Activated naive CD8-positive, alpha-beta T cell treated with anti-CD3 and anti-CD28 coated beads, Interleukin-2, amount 10 ng/mL, durations not matched to agents 7 days and 5 days (primary cell): ENCODE measurements around the gene CNIH1. TPM values are rescaled to one million over a fixed set of nuclear protein-coding genes. Genes with fewer than 3 reads are reported as not detected.

ENCODE experiments used
- ATAC-seq: fragments of 150-1000 bp; cut with Tn5 transposase; one replicate; pipeline ENCODE4 v1.10.0; 2021; ENCODE audit warnings: low read depth, moderate library complexity
- POLR2A ChIA-PET: fragments of 350-600 bp; sonication (Branson Sonifier 250); formaldehyde crosslinking; loops from one replicate; lab custom pipeline; 2021; ENCODE audit warnings: antibody characterized with exemption; lab: Charles Lee
- DNase-seq: peaks from one replicate; pipeline ENCODE4 v3.0.0; 2021
- H3K27ac Mint-ChIP-seq: one replicate; pipeline ENCODE4 v1.8.0; 2022; ENCODE audit warnings: mild to moderate bottlenecking, mixed read lengths
- H3K27me3 Mint-ChIP-seq: one replicate; pipeline ENCODE4 v1.8.0; 2022; ENCODE audit warnings: mild to moderate bottlenecking, moderate library complexity, mixed read lengths
- H3K36me3 Mint-ChIP-seq: one replicate; pipeline ENCODE4 v1.8.0; 2021; ENCODE audit warnings: mild to moderate bottlenecking, mixed read lengths
- H3K4me1 Mint-ChIP-seq: one replicate; pipeline ENCODE4 v1.8.0; 2021; ENCODE audit warnings: mixed read lengths
- H3K4me3 Mint-ChIP-seq: one replicate; pipeline ENCODE4 v1.8.0; 2022; ENCODE audit warnings: mild to moderate bottlenecking, moderate library complexity, mixed read lengths
- H3K9me3 Mint-ChIP-seq: one replicate; pipeline ENCODE4 v1.8.0; 2021; ENCODE audit warnings: mixed read lengths
- total RNA-seq, 2 experiments: library from RNA; stranded (reverse); gene quantifications; one replicate each; pipeline ENCODE4 v1.2.3, GENCODE V29; 2021

Gene CNIH1
- total RNA-seq: 10 to 100 TPM; 54.9 to 63.2 TPM

GRCh38 chr14:54440873-54441868, at the start of gene CNIH1:
CNIH1 (minus strand) TSS chr14:54441374; CDS start chr14:54441327, 47 bp downstream.
- peaks cover 7% of the 10 kb centered on the region for H3K36me3 Mint-ChIP-seq
- POLR2A ChIA-PET: interaction anchor here (1.0 kb wide), 2 partner anchors 9 to 45 kb away, joined by 3 to 4 read pairs; partner anchors contain the start of gene CDKN3
- DNase-seq (peak; percentile 99), ATAC-seq (peak; percentile 93)
- peaks cover 27% of the 10 kb centered on the region for H3K4me1 Mint-ChIP-seq
- H3K9me3 Mint-ChIP-seq: no peaks in the 10 kb centered on the region
- peak within 1 kb of the TSS; percentile 92 for H3K27ac Mint-ChIP-seq
- peak within 1 kb of the TSS; percentile 93 for H3K4me3 Mint-ChIP-seq
- H3K27me3 Mint-ChIP-seq: peaks cover 2% of the 10 kb centered on the region

DNA sequence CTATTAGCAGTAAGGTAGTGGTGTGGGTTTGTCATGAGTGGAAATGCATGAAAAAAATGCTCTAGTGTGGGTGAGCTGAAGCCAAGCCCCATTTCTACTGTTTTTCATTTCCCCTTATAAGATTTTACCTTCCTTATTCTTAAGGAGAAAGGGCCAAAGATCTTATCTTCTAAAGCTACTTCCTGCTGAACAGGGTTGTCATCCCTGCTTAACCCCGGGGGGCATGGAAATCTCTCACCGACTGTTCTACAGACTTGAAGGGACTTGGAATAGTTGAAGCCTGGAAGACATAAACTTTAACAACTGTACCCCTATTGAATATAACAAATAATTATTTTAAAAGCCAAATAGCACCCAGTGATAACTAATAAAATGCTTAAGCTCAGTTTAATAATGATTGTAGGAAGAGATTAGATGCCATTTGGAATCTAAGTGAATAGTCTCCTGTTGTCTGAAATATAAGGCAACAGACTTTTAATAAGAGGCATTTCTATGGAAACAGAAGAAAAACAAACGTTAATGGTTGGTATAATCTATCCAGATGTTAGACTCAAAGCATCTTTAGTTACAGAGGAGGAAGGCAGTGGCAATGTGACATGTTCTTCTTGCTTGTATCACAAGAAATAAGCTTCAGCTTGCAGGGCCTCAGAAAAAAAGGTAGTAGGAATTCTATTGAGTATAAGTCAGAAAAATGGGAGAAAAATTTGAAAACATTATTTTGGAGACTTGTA, 49.4 kb upstream of the CNIH1 start:
- no peaks in the 10 kb centered on the region for H3K27me3 Mint-ChIP-seq
- H3K4me1 Mint-ChIP-seq: peaks cover 28% of the 10 kb centered on the region
- DNase-seq (no peak), ATAC-seq (no peak)
- POLR2A ChIA-PET: no interaction called here
- H3K27ac Mint-ChIP-seq: no peak overlapping the region
- H3K4me3 Mint-ChIP-seq: no peak overlapping the region
- H3K9me3 Mint-ChIP-seq: no peaks in the 10 kb centered on the region
- peaks cover 4% of the 10 kb centered on the region for H3K36me3 Mint-ChIP-seq

DNA sequence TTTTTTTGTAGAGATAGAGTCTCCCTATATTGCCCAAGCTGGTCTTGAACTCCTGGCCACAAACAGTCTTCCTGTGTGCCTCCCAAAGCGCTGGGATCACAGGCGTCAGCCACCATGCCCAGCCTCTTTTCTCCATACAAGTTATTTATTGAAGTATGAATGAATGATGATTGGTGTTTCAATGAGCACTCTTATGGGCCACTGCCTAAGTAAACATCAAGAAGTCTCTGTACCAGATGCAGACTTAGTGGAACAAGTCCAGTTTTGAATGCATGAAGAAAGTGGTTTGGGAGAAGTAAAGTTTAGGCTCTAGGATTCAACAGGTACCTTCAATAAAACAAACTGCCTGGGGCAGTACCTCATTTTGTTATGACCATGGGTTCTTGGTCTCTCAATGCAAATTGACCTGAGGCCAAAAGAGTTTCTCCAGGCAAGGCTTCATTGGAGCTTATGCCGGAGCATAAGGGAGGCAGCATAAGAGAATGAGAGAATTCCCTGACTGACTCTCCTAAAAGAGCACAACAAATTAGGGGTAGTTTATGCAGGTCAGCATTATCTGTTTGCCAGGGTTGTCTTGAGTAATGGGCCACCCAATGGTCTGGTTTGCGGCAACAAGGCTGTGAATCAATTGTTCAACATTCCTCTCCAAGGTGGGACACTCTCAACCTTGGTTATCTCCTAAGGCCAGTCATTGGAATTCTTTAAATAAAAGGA, 48.7 kb upstream of the CNIH1 start:
- Mint-ChIP-seq H3K27me3 (no peaks in the 10 kb centered on the region), H3K4me1 (peaks cover 34% of the 10 kb centered on the region), H3K4me3 (peak overlapping the region; percentile 98), H3K27ac (peak overlapping the region; percentile 95), H3K36me3 (peaks cover 7% of the 10 kb centered on the region), H3K9me3 (no peaks in the 10 kb centered on the region)
- ATAC-seq: no peak
- POLR2A ChIA-PET: interaction anchor here (0.7 to 2.0 kb wide), 2 partner anchors 76 to 1705 kb away, joined by 4 to 8 read pairs; partner anchors contain the start of gene SAMD4A
- no peak for DNase-seq

DNA sequence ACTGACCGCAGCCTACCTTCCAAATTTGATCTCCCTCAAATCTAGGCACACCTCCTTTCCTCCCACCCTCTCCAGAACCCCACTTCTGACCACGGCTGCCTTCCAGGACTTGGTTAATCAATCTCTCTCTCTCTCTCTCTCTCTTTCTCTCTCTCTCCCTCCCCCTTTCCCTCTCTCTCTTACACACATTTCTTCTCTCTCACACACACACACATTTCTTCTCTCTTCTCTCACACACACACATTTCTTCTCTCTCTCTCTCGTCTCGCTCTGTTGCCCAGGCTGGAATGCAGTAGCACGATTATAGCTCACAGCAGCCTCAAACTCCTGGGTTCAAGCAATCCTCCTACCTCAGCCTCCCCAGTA, 48.1 kb upstream of the CNIH1 start:
- DNase-seq (no peak), ATAC-seq (no peak)
- Mint-ChIP-seq H3K36me3 (peaks cover 10% of the 10 kb centered on the region), H3K9me3 (no peaks in the 10 kb centered on the region), H3K4me1 (peaks cover 37% of the 10 kb centered on the region), H3K27ac (peak overlapping the region; percentile 95), H3K4me3 (peak overlapping the region; percentile 98), H3K27me3 (no peaks in the 10 kb centered on the region)
- POLR2A ChIA-PET: interaction anchor here (0.7 to 2.0 kb wide), 3 partner anchors 77 to 1705 kb away, joined by 4 to 8 read pairs (median 6); partner anchors contain the start of gene SAMD4A

DNA sequence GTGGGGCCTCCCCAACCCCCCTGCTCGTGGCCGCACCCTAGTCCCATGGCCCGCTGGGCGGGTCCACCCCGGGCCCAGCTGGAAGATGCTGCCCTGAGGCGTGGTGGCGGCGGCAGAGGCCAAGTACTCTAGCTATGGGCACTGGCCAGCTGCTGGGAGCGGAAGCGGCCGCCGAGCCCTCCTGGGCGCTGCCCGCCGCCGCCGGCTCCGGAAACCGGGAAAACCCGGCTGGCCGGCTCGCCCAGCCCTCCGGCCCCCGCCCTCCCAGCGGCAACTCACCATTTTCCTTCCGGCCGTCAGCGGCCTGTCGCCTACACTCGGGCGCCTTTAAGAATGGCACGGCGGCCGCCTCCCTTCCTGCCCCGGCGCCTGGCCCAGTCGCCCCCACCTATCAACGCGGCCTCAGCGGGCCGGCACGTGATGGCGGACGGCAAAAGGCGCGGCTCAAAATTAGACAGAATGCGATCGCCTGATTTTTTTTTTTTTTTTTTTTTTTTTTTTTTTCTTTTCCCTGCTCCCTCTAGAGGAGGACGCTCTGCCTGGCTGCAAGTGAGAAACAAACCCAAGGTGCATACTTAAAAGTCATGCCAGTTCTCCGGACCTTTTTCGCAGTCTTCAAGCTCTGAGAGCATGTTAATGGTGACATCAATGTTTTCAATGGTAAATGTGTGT, 47.6 kb upstream of the CNIH1 start, which contains the start of gene GMFB:
Gene GMFB (minus strand): TSS at position 335 of the 672 bp plus-strand sequence. CDS start 53 bp downstream, at position 282.
- Mint-ChIP-seq H3K9me3 (no peaks in the 10 kb centered on the region), H3K27ac (peak within 1 kb of the TSS; percentile 95), H3K27me3 (no peaks in the 10 kb centered on the region), H3K4me1 (peaks cover 40% of the 10 kb centered on the region), H3K36me3 (peaks cover 12% of the 10 kb centered on the region), H3K4me3 (peak within 1 kb of the TSS; percentile 98)
- ATAC-seq: peak; percentile 94
- DNase-seq: peak; percentile 90
- POLR2A ChIA-PET: interaction anchor here (0.7 to 3.0 kb wide), 6 partner anchors 17 to 1706 kb away, joined by 3 to 17 read pairs (median 5); partner anchors contain the start of genes CGRRF1, SAMD4A and WDHD1

- Mint-ChIP-seq H3K27me3 (no peaks in the 10 kb centered on the region), H3K36me3 (peaks cover 13% of the 10 kb centered on the region), H3K9me3 (no peaks in the 10 kb centered on the region), H3K4me3 (peak overlapping the region; percentile 91), H3K27ac (peak overlapping the region; percentile 85), H3K4me1 (peaks cover 43% of the 10 kb centered on the region)
- DNase-seq (no peak), ATAC-seq (no peak)
- POLR2A ChIA-PET: interaction anchor here (1.0 to 3.0 kb wide), 4 partner anchors 17 to 538 kb away, joined by 3 to 17 read pairs (median 6); partner anchors contain the start of genes CGRRF1, SAMD4A and WDHD1
Measured at GRCh38 chr14:54488318-54488645, 47.1 kb upstream of the CNIH1 start.

GRCh38 chr14:54487771-54488170, 46.6 kb upstream of the CNIH1 start:
- H3K4me1 Mint-ChIP-seq: peaks cover 45% of the 10 kb centered on the region
- DNase-seq (no peak), ATAC-seq (no peak)
- POLR2A ChIA-PET: interaction anchor here (1.0 to 3.0 kb wide), 4 partner anchors 16 to 539 kb away, joined by 3 to 17 read pairs (median 6); partner anchors contain the start of genes CGRRF1, SAMD4A and WDHD1
- H3K27ac Mint-ChIP-seq: peak overlapping the region; percentile 85
- peak overlapping the region; percentile 91 for H3K4me3 Mint-ChIP-seq
- no peaks in the 10 kb centered on the region for H3K27me3 Mint-ChIP-seq
- no peaks in the 10 kb centered on the region for H3K9me3 Mint-ChIP-seq
- peaks cover 18% of the 10 kb centered on the region for H3K36me3 Mint-ChIP-seq

GRCh38 chr14:54486685-54487084, 45.5 kb upstream of the CNIH1 start:
- Mint-ChIP-seq H3K27ac (no peak overlapping the region), H3K4me1 (peaks cover 45% of the 10 kb centered on the region), H3K9me3 (no peaks in the 10 kb centered on the region), H3K27me3 (no peaks in the 10 kb centered on the region), H3K36me3 (peaks cover 20% of the 10 kb centered on the region), H3K4me3 (peak overlapping the region; percentile 56)
- no peak for DNase-seq
- no peak for ATAC-seq
- POLR2A ChIA-PET: interaction anchor here (3.0 kb wide), 1 partner anchor 23 kb away, joined by 17 read pairs; the partner anchor contains the start of gene CGRRF1

DNA sequence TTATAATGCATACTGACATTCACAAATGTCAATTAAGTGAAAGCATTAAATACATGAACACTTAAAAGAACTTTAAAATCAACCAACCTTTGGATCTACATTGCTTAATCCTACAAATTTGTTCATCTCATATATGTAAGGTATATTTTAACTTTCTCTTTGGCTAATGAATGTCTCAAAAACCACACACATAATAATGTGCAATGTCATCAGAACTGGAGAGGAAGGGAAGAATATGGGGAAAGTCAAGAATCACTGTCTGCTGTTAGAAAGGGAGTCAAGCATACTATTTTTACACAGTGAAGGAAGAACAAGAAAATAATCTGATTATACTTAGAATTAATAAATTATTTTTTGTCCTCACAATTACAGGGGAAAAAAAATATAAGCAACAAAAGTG, 42.7 kb upstream of the CNIH1 start:
- peaks cover 22% of the 10 kb centered on the region for H3K36me3 Mint-ChIP-seq
- DNase-seq: no peak
- H3K9me3 Mint-ChIP-seq: no peaks in the 10 kb centered on the region
- H3K27ac Mint-ChIP-seq: no peak overlapping the region
- H3K4me1 Mint-ChIP-seq: peaks cover 29% of the 10 kb centered on the region
- POLR2A ChIA-PET: no interaction called here
- H3K27me3 Mint-ChIP-seq: no peaks in the 10 kb centered on the region
- H3K4me3 Mint-ChIP-seq: peak overlapping the region; percentile 5
- no peak for ATAC-seq

GRCh38 chr14:54483073-54483745, 42.0 kb upstream of the CNIH1 start:
- no peaks in the 10 kb centered on the region for H3K27me3 Mint-ChIP-seq
- DNase-seq (no peak), ATAC-seq (no peak)
- H3K9me3 Mint-ChIP-seq: no peaks in the 10 kb centered on the region
- peaks cover 27% of the 10 kb centered on the region for H3K36me3 Mint-ChIP-seq
- H3K4me1 Mint-ChIP-seq: peaks cover 29% of the 10 kb centered on the region
- POLR2A ChIA-PET: no interaction called here
- no peak overlapping the region for H3K27ac Mint-ChIP-seq
- H3K4me3 Mint-ChIP-seq: no peak overlapping the region

DNA sequence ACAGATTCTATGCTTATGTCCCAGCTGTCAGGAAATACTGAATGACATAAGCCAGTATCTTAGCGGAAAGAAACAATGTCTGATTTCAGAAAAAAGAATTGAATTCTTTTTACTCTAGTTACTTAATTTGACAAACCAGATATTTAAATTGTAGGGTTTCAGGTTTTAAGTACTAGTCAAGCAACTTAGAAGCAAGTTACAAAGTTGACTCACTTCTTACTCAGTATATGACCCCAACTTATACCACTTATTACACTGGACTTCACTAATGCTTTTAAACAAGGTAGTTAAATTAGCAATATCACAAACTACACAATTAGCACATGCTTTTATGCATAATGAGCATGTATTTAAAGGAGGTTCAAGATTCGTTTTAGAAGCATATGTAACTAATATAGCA, 40.5 kb upstream of the CNIH1 start:
- POLR2A ChIA-PET: no interaction called here
- ATAC-seq: no peak
- Mint-ChIP-seq H3K4me3 (no peak overlapping the region), H3K4me1 (peaks cover 23% of the 10 kb centered on the region), H3K27ac (no peak overlapping the region), H3K27me3 (no peaks in the 10 kb centered on the region), H3K9me3 (no peaks in the 10 kb centered on the region), H3K36me3 (peaks cover 32% of the 10 kb centered on the region)
- no peak for DNase-seq
